HG03520 (cell line): ENCODE data around the gene TOM1.

Source experiments
- ATAC-seq: cut with Tn5 transposase; IDR thresholded peaks from one replicate; pipeline ENCODE4 v1.9.1; 2021; ENCODE audit warnings: mild to moderate bottlenecking, moderate library complexity; ENCODE audit not compliant: unreplicated experiment

Gene TOM1

GRCh38 chr22:35299673-35300499 is at the start of gene TOM1:
Gene TOM1 (plus strand): TSS chr22:35299894. CDS start chr22:35299929, 35 bp downstream.
- ATAC-seq = peak; percentile 91

DNA sequence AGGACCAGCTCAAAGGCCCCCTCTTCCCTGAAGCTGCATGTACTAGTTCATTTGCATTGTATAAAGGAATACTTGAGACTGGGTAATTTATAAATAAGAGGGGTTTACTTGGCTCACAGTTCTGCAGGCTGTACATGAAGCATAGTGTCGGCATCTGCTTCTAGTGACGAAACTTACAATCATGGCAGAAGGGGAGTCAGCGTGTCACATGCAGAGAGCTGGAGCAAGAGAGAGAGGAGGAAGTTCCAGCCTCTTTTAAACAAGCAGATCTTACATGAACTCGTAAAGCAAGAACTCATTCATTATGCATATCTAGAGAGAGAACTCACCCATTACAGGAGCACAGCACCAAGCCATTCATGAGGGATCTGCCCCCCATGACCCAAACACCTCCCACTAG is 49.5 kb upstream of the TOM1 start:
- ATAC-seq = no peak

DNA sequence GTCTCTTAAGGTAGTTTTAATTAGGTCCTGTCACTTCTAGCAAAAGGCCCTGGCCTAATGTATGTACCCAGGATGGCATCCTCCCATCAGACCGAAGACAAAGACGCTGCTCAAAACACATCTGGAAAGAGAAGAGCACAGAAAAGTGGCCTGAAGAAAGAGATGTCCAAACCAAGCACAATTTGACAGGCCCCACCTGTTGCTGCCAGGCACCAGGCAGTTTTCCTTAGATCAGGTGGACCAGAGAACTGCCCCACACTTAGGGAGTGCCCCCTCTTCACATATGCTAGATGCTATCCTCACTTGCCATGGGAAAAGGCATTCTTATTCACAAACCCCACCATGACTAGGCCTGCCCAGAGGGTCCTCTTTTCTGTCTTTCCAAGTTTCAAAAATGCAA is 45.7 kb upstream of the TOM1 start:
- ATAC-seq = no peak

DNA sequence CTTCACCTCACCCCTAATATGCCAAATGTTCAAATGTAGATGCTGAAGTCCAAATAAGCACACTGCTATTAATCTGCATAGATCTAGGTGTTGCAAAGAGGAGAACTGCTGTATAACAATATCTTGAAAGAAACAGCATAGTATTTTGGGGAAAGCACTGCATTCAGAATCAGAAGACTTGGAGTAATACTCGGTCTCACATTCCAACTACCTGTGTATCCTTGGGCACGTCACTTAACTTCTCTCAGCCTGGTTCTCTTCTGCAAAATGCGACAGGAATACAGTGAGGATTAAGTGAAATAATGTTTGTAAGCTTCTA is 42.7 kb upstream of the TOM1 start:
- peak; percentile 11 for ATAC-seq

DNA sequence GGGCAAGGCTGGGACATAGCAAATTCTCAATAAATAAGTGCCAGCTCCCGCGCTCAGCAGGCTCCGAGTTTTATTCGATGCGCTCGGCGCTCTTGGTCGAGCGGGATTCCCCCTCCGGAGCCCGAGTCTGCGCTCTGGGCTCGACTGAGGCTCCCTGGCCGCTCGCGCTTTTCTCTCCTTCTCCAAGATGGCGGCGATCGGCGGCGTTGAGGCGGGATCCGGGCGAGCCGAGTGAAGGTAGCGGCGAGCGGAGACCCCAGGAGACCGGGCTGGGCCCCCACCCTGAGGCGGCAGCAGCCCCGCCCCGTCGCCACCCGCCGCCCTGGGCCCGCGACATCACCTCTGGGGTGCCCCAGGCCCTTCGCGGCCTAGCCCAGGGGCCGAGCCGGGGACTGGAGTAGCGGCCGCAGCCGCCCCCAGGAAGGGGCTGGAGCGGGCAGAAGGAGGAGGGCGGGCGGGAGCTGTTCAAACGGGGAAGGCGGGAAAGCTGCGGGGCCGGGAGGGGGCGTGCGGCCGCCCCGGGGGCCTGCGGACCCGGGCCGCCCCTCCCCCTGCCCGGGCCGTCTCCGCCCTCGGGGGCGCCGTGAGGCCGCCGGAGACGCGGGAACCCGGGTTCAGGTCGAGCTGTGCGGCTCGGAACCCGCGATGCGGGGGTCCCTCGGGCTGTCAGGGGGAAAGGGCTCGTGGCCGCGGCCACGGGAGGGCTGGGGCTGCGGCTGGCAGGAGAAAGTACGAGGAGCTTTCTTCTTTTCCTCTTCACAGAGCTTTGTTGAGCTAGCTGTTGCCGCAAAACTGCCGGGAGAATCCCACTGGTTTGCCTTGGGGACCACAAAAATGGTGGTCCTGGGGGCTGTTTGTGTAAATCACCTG is 42.1 kb upstream of the TOM1 start, which contains the start of gene HMGXB4:
HMGXB4 (plus strand) TSS at position 173 of the 870 bp plus-strand sequence. CDS start 4,898 bp downstream, outside the sequence.
- peak; percentile 78 for ATAC-seq

DNA sequence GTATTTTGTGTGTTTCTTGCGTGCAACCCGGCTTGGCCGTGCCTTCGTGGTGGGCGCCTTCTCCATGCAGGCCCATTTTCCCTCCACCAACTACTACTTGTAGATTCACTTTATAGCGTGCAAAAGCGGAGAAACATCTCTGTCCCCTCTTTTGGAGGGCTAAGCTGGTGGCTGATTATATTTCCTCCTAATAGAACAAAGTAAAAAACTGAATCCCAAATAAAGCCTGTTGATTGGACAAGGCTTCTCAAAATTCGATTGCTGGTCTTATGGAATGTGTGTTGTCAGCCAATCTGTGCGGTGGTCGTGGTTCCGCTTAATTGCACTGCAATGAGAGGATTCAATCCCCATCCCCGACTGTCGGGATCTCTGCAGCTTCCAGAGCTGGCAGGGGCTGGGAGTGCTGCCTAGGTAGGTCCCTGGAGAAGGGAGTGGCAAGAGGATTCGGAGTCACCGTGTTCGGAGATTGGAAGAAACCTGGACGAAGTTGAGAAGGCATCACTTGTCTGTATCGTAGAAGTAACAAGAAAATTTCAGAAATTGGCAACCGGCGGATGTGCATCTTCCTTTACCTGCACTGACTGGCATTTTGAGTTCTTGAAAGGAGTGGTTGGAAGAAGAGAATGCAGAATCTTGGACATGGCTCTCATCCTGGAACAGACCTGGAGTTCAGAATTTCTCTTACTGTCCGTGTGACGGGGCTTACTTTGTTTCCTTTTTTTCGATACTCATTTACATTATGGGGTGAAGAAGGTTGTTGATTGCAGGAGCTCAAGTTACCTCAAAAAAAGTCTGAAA is 41.3 kb upstream of the TOM1 start:
- ATAC-seq = no peak

- no peak for ATAC-seq
These were observed 34.7 kb upstream of the TOM1 start for GRCh38 chr22:35264986-35265385.

GRCh38 chr22:35266277-35266676 is 33.4 kb upstream of the TOM1 start:
- ATAC-seq = no peak

GRCh38 chr22:35269630-35270029 is 30.1 kb upstream of the TOM1 start:
- no peak for ATAC-seq

DNA sequence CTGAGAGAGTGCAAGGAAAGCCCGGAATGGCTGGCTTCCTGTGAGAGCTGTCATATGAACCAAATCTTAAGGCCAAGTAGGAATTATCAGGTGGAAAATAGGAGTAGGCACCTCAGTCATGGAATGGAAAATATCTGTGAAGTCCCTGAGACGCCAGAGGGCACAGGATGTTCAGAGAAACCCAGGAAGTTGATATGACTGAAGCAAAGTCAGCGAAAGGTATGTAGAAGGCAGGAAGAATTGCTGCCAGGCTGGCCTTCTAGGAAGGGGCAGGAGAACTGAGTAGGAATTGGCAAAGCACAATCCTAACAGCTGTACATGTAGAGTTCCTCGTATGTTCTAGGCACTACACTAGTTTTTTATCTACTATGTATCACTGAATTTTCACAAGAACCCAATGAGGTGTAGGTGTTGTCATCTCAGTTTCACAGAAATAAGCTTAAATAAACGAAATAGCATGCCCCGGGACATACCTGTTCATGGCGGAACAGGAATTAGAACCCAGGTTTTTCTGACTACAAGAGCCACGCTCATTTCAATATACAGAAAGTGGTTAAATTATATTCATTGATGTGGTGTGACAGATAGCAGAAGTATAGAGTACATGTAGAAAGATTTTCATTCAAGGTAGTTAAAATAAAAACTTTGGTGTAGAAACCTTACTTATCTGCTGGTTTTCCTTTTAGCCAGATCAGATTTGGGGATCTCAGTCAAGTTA is 25.4 kb upstream of the TOM1 start:
- no peak for ATAC-seq

DNA sequence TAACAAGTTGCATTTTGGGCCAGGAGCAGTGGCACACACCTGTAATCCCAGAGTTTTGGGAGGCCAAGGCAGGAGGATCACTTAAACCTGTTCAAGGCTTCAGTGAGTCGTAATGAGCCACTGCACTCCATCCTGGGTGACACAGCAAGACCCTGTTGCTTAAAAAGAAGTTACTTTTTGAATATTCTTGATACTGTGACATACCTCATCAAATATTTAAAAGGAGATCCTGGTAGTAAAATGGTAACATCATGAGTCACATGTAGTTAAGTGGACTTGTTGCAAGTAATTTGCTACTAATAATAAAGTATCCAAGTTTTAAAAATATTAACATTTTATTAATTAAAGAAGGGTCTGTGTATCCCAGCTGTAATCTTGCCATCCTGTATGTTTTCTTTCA is 24.1 kb upstream of the TOM1 start:
- no peak for ATAC-seq

- no peak for ATAC-seq
These were observed 23.7 kb upstream of the TOM1 start for GRCh38 chr22:35276019-35276418.

DNA sequence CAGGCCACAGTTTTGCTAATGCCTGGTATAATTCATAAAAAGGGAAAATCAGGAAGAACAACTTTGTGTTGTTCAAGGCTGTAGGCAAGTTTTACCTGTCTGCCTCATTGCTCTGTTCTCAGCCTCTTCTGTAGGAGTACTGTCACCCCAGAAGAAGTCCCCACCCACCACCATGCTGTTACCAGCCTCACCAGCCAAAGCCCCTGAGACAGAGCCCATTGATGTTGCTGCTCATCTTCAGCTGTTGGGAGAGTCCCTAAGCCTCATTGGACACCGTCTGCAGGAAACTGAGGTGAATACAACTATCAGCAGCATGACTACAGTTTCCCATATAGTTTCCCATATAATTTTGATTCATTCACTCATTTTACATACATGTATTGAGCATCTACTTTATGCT is 11.6 kb upstream of the TOM1 start:
- no peak for ATAC-seq

DNA sequence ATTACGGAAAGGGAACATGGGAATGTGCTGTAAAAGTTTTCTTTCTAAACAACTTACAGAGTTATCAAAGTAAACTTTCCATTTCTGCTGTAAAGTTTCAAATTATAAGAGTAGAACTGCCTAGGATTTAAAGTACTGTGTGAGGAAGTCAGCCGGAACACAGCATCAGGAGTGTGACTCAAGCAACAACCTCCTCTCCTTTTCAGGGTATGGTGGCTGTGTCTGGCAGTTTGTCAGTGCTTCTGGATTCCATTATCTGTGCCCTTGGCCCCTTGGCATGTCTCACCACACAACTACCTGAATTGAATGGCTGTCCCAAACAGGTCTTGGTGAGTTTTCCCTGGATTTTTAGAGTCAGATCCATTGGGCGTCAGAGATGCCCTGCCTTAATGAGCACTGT is 6.9 kb upstream of the TOM1 start:
- no peak for ATAC-seq

DNA sequence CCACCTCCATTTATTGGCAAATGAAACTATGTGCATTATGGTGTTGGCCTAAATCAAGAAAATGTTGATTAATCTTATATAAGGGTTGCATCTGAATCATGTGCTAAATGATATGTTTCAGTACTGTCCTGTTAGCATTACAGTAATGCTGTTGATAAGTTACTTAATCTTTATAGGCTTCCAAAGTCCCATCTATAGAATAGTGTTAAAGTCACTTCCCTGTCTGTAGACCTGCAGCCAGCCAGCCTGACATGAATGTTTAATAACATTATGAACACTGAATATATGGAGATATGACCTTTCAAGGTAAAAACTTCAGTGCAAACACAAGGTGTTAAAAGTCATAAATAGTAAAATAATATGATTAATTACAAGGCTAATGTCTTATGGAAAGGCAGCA is 3.6 kb upstream of the TOM1 start:
- ATAC-seq = no peak

GRCh38 chr22:35299217-35299672 is 449 bp upstream of the TOM1 start:
- ATAC-seq = no peak

DNA sequence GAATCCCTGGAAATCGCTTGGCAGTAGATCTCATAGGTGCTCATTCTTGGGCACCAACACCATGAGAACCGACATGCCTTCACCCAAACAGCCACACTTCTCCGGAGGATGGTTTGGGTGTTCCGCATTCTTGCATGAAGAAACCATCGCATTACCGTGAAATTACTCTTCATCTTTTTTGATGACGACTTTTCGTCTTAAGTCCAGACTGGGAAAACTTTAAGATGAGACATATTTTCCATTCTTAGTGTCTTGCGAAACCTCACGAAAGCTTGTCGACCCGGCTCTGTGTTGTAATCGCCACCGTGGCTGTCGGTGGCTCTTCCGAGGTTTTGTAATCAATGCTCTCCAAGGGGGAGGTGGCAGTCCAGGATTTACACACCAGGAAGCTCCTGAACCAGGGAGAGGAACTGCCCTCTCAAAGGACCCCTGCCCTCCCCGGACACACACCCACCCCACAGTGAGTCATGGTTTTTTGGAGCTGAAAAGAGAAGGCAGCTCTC is 1.7 kb downstream of the TOM1 start:
- ATAC-seq = no peak

DNA sequence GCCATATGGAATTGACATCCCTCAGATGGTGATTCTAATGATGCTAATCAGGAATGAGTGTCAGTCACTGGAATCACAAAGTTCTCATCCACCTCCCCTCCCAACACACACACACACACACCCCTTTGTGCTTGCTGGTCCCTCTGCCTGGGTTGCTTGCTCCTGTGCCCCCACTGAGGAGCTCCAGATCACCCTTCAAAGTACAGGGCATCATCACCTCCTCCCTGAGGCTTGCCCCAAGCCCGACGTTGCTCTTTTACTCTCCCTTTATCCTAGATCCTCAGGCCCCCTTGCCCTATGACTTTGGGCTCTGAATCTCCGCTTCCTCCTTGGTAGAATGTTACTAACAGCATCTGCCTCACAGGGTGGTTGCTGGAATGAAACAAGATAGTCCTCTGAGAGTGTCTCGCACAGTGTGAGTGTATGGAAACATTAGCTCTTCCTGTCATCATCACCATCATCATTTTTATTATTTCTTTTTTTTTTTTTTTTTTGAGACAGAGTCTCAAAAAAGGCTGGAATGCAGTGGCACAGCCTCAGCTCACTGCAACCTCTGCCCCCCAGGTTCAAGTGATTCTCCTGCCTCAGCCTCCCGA is 3.4 kb downstream of the TOM1 start:
- ATAC-seq = no peak

DNA sequence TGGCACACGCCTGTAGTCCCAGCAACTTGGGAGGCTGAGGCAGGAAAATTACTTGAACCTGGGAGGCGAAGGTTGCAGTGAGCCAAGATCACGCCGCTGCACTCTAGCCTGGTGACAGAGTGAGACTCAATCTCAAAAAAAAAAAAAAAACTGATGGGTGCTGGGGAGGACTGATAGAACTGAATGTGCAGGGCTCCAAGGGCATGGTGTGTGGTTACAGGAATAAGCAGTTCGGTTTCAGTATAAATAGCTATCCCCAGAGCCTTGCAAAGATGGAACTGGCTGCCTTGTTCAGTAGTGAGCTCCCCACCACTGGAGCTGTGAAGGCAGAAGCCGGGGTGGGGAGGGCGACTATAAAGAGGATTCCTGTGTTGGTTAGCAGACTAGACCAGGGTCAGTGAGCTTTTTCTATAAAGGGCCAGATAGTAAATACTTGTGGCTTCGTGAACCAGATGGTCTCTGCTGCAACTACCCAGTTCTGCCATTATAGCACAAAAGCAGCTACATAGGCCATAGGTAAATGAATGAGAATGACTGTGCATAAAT is 5.9 kb downstream of the TOM1 start:
- ATAC-seq = no peak
